H9 (cell line): ENCODE data around the gene ENPP7. TPM values are rescaled to one million over a fixed set of nuclear protein-coding genes. Genes with fewer than 3 reads are reported as not detected.

Experiments used
- DNase-seq: peaks from one replicate; pipeline ENCODE4 v3.0.0-alpha.2; 2017
- H2AFZ ChIP-seq: one replicate; pipeline ENCODE4 v1.6.1; 2013; ENCODE audit warnings: mild to moderate bottlenecking, low read length, control low read depth, moderate library complexity
- H2AK5ac ChIP-seq: 2 replicates; pipeline ENCODE4 v1.6.1; 2013; ENCODE audit warnings: low read length, control low read depth, mixed read lengths; ENCODE audit not compliant: insufficient read length
- H2BK120ac ChIP-seq: one replicate; pipeline ENCODE4 v1.6.1; 2013; ENCODE audit warnings: low read depth, mild to moderate bottlenecking, low read length, control low read depth, inconsistent platforms; ENCODE audit not compliant: poor library complexity, severe bottlenecking
- H2BK12ac ChIP-seq: 2 replicates; pipeline ENCODE4 v1.6.1; 2013; ENCODE audit warnings: low read length, control low read depth, mixed read lengths, low read depth; ENCODE audit not compliant: insufficient read length
- H2BK15ac ChIP-seq: 2 replicates; pipeline ENCODE4 v1.6.1; 2013; ENCODE audit warnings: low read depth, low read length, control low read depth
- H2BK20ac ChIP-seq: one replicate; pipeline ENCODE4 v1.6.1; 2013; ENCODE audit warnings: low read depth, mild to moderate bottlenecking, low read length, control low read depth, inconsistent platforms; ENCODE audit not compliant: poor library complexity, severe bottlenecking
- H2BK5ac ChIP-seq: 2 replicates; pipeline ENCODE4 v1.6.1; 2013; ENCODE audit warnings: low read length, control low read depth, mixed read lengths; ENCODE audit not compliant: insufficient read length
- H3K14ac ChIP-seq: 2 replicates; pipeline ENCODE4 v1.6.1; 2013; ENCODE audit warnings: low read length, control low read depth; ENCODE audit not compliant: insufficient read depth
- H3K18ac ChIP-seq: 2 replicates; pipeline ENCODE4 v1.6.1; 2013; ENCODE audit warnings: low read depth, mild to moderate bottlenecking, mixed read lengths, low read length, control low read depth; ENCODE audit not compliant: insufficient read length
- H3K23ac ChIP-seq: 2 replicates; pipeline ENCODE4 v1.6.1; 2013; ENCODE audit warnings: low read length, control low read depth, mixed read lengths, low read depth; ENCODE audit not compliant: insufficient read length
- H3K23me2 ChIP-seq: 2 replicates; pipeline ENCODE4 v1.6.1; 2013; ENCODE audit warnings: low read depth, mild to moderate bottlenecking, mixed read lengths, low read length, control low read depth; ENCODE audit not compliant: insufficient read length, poor library complexity, severe bottlenecking
- H3K27ac ChIP-seq: 2 replicates; pipeline ENCODE4 v1.5.1; 2013; ENCODE audit warnings: low read length, control low read depth, mixed read lengths, low read depth; ENCODE audit not compliant: insufficient read length
- H3K27me3 ChIP-seq: 2 replicates; pipeline ENCODE4 v1.6.1; 2013; ENCODE audit warnings: low read length, control low read depth, inconsistent platforms; ENCODE audit not compliant: insufficient read depth
- H3K4ac ChIP-seq: 2 replicates; pipeline ENCODE4 v1.6.1; 2013; ENCODE audit warnings: low read depth, mild to moderate bottlenecking, control low read depth, inconsistent platforms, low read length, moderate library complexity
- H3K4me1 ChIP-seq: 2 replicates; pipeline ENCODE4 v1.6.1; 2013; ENCODE audit warnings: low read length, control low read depth, inconsistent platforms; ENCODE audit not compliant: insufficient read depth
- H3K4me2 ChIP-seq: 2 replicates; pipeline ENCODE4 v1.6.1; 2013; ENCODE audit warnings: low read length, control low read depth, mixed read lengths; ENCODE audit not compliant: insufficient read length, insufficient read depth
- H3K56ac ChIP-seq: 2 replicates; pipeline ENCODE4 v1.6.1; 2013; ENCODE audit warnings: low read depth, mild to moderate bottlenecking, mixed read lengths, low read length, control low read depth; ENCODE audit not compliant: insufficient read length
- H3K79me1 ChIP-seq: 2 replicates; pipeline ENCODE4 v1.6.1; 2013; ENCODE audit warnings: low read depth, mild to moderate bottlenecking, moderate library complexity, low read length, control low read depth, inconsistent platforms; ENCODE audit not compliant: insufficient read depth, poor library complexity, severe bottlenecking
- H3K79me2 ChIP-seq: 2 replicates; pipeline ENCODE4 v1.6.1; 2013; ENCODE audit warnings: low read length, control low read depth, inconsistent platforms; ENCODE audit not compliant: insufficient read depth
- H3K9ac ChIP-seq: 2 replicates; pipeline ENCODE4 v1.6.1; 2013; ENCODE audit warnings: low read length, control low read depth, mixed read lengths; ENCODE audit not compliant: insufficient read length; ENCODE audit errors: extremely low read depth
- H3K9me3 ChIP-seq: one replicate; pipeline ENCODE4 v1.6.1; 2013; ENCODE audit warnings: low read depth, low read length, inconsistent platforms; ENCODE audit not compliant: control insufficient read depth
- H3T11ph ChIP-seq: one replicate; pipeline ENCODE4 v1.6.1; 2013; ENCODE audit warnings: mild to moderate bottlenecking, low read length, control low read depth, inconsistent platforms
- H4K20me1 ChIP-seq: one replicate; pipeline ENCODE4 v1.6.1; 2013; ENCODE audit not compliant: control insufficient read depth, insufficient read length, insufficient read depth
- H4K5ac ChIP-seq: 2 replicates; pipeline ENCODE4 v1.6.1; 2013; ENCODE audit warnings: low read depth, mild to moderate bottlenecking, mixed read lengths, low read length, control low read depth; ENCODE audit not compliant: insufficient read length
- H4K8ac ChIP-seq: replicated peaks from 2 replicates; pipeline ENCODE4 v1.6.1; 2013; ENCODE audit warnings: low read length, control low read depth, mixed read lengths, low read depth; ENCODE audit not compliant: insufficient read length
- H4K91ac ChIP-seq: 2 replicates; pipeline ENCODE4 v1.6.1; 2013; ENCODE audit warnings: low read depth, mild to moderate bottlenecking, moderate library complexity, mixed read lengths, low read length, control low read depth; ENCODE audit not compliant: insufficient read length
- H3K27ac Mint-ChIP-seq, 3 experiments: 2 replicates in 2 of 3; 3 replicates in 1 of 3; pipeline ENCODE4 v1.8.0; 2020 to 2021; ENCODE audit warnings: mixed read lengths in 3 of 3, mild to moderate bottlenecking in 1 of 3, moderate library complexity in 1 of 3
- H3K27me3 Mint-ChIP-seq: 2 replicates; pipeline ENCODE4 v1.8.0; 2021; ENCODE audit warnings: low read depth, mild to moderate bottlenecking, moderate library complexity, mixed read lengths
- H3K36me3 Mint-ChIP-seq, 3 experiments: 2 replicates in 2 of 3; 3 replicates in 1 of 3; pipeline ENCODE4 v1.8.0; 2020 to 2021; ENCODE audit warnings: low read depth in 3 of 3, mixed read lengths in 3 of 3; ENCODE audit not compliant: insufficient read depth in 1 of 3
- H3K4me1 Mint-ChIP-seq, 2 experiments: 2 replicates each; pipeline ENCODE4 v1.8.0; 2020; ENCODE audit warnings: mixed read lengths in 2 of 2
- H3K4me3 Mint-ChIP-seq, 2 experiments: 2 replicates in 1 of 2; 3 replicates in 1 of 2; pipeline ENCODE4 v1.8.0; 2020 to 2021; ENCODE audit warnings: mild to moderate bottlenecking in 2 of 2, mixed read lengths in 2 of 2, moderate library complexity in 1 of 2
- H3K9me3 Mint-ChIP-seq, 2 experiments: 2 replicates in 1 of 2; 3 replicates in 1 of 2; pipeline ENCODE4 v1.8.0; 2020; ENCODE audit warnings: mild to moderate bottlenecking in 2 of 2, mixed read lengths in 2 of 2, moderate library complexity in 1 of 2
- CTCF ChIP-seq: fragments of 200-600 bp; sonication (generic); conservative IDR thresholded peaks from 3 replicates; pipeline ENCODE4 v1.8.0; 2021; ENCODE audit warnings: antibody characterized with exemption, mild to moderate bottlenecking
- WGBS: extraction: QIAGEN DNeasy Blood & Tissue Kit; methylation state at CpG from one replicate; pipeline ENCODE4 v1.1.7; 2013; ENCODE audit warnings: missing lambda C conversion rate, low lambda C conversion rate, mixed read lengths; ENCODE audit not compliant: insufficient read length; ENCODE audit errors: extremely low coverage; 5-methylcytosine and 5-hydroxymethylcytosine counted together
- total RNA-seq: library from RNA; stranded (reverse); gene quantifications from 2 replicates; pipeline ENCODE4 v1.2.1, GENCODE V29; 2021

ENPP7 gene
- total RNA-seq, 1 experiment from 2014 or later = not detected

DNA sequence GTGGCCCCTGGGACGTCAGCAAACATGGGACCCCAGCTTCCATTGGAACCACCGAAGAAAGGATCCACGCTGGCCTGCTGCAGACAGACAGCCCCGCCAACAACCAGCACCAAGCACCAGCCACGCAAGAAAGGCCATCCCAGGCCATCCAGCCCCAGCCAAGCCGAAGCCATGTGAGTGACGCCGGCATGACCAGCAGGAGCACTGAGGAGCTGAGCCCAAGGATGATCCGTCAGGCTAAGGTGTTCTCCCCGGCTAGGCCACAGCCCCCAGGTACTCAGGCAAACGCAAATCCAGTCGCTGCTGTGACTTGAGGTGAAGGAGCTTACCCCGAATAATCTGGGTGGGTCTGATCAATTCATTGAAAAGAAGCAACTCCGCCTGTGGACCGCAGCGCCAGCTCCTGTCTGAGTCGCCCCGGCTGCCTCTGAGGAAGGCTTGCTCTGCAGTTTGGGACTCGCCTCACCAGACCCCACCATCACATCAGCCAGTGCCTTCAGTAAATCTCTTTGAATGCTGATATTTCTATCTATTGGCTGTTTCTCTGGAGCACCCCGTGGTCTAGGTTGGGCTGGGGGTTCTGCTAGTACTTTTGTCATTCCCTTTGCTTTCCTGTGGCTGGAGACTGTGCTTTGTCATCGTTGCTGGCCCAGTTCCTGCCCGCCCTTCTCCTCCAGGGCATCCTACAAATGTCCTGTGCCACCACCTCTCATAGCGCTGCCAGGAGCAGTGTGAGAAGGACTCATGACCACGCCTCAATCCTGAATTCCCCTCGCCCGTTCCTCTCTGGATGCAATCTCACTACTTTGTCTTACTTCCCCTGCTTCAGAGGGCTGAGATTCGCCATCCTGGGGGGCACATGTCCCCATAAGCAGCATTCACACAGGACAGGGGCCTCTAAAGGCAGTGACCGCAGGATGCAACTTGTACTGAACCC lies 39.1 kb downstream of the ENPP7 start:
- no peaks in the 10 kb centered on the region for H3K9me3 ChIP-seq
- no CpG with 5 or more reads among the region's 28 CpGs for WGBS
- H2AK5ac ChIP-seq = no peak overlapping the region
- H3K79me1 ChIP-seq = no peaks in the 10 kb centered on the region
- H3K23me2 ChIP-seq = no peaks in the 10 kb centered on the region
- H3K4me2 ChIP-seq = no peak overlapping the region
- H4K5ac ChIP-seq = no peak overlapping the region
- peak overlapping the region in 2 of 3 experiments; percentile 5 to 8; a peak in 1 of 7 replicates for H3K27ac Mint-ChIP-seq
- H3K79me2 ChIP-seq = no peaks in the 10 kb centered on the region
- H3K18ac ChIP-seq = no peak overlapping the region
- no peak overlapping the region for H2BK20ac ChIP-seq
- no peak overlapping the region for H2BK15ac ChIP-seq
- no peak overlapping the region for H3K4me3 Mint-ChIP-seq
- no peak overlapping the region for H3K27ac ChIP-seq
- peaks cover 41% of the 10 kb centered on the region for H3K27me3 Mint-ChIP-seq
- H3K56ac ChIP-seq = no peak overlapping the region
- no peak overlapping the region for H4K8ac ChIP-seq
- no peak overlapping the region for H3K9ac ChIP-seq
- H3T11ph ChIP-seq = no peak overlapping the region
- no peaks in the 10 kb centered on the region for H3K9me3 Mint-ChIP-seq
- H3K4me1 ChIP-seq = no peaks in the 10 kb centered on the region
- no peak for TF ChIP-seq CTCF
- H3K4ac ChIP-seq = no peak overlapping the region
- H2BK12ac ChIP-seq = no peak overlapping the region
- no peaks in the 10 kb centered on the region for H4K20me1 ChIP-seq
- H3K23ac ChIP-seq = no peak overlapping the region
- H4K91ac ChIP-seq = no peak overlapping the region
- no peak overlapping the region for H2BK120ac ChIP-seq
- H2BK5ac ChIP-seq = no peak overlapping the region
- no peak for DNase-seq
- H2AFZ ChIP-seq = no peak overlapping the region
- H3K4me1 Mint-ChIP-seq = peaks cover 8 to 10% of the 10 kb centered on the region in 2 experiments
- no peaks in the 10 kb centered on the region for H3K27me3 ChIP-seq
- no peaks in the 10 kb centered on the region for H3K36me3 Mint-ChIP-seq
- H3K14ac ChIP-seq = no peak overlapping the region
